Measurements from ENCODE around the gene PHF12.
"Not testable (repeated sequence)": the region's sequence is repeated elsewhere in the genome, so short reads cannot be mapped to it uniquely, and the experiment has no call there.

Gene PHF12

GRCh38 chr17:28929787-28930186, 21.5 kb downstream of the PHF12 start:
- no peak for DNase-seq

GRCh38 chr17:28928061-28928460, 23.3 kb downstream of the PHF12 start:
- peak; percentile 23 for DNase-seq

GRCh38 chr17:28926786-28927185, 24.5 kb downstream of the PHF12 start:
- DNase-seq, result no peak

GRCh38 chr17:28926366-28926765, 25.0 kb downstream of the PHF12 start:
- DNase-seq, result no peak

DNA sequence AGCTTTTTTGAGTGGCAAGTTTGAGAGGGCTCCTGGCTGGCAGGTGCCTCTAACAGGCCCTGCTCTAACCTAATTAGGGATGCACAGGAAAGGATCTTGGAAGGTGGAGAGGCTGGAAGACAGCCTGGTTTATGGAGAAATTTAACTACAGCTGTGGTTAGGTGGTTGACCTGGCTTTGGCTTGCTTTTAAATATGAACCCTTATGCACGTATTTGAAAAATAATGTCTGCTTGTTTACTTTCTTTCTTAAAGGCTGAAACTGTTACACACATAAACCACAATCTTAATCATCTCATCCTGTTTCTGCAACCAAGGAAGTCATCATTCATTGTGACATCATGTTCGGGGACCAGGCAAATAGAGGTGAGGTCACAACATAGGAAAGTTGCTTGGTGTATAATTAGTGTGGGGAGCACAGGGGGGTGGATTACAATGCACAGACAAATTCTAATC, 25.4 kb downstream of the PHF12 start:
- DNase-seq, result peak; percentile 55

DNA sequence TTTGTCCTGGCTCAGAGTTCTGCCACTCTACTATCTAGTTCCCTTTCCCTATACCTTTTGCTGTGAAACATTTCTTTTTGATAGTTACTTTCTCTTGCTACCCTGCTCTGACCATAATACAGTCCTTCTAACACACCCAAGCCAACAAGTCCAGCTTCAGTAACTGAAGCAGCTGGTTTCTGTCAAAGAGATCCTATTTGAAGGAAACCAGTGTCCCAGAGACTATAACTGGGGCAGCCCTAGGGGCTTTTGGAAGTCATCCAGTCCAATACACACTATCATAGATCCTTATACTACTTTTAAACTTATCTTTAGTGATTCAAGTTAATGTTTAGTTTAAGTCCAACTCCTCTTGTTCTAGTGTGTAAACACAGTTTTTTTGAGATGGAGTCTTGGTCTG, 31.1 kb downstream of the PHF12 start:
- DNase-seq, result no peak

GRCh38 chr17:28918295-28918694, 33.0 kb downstream of the PHF12 start:
- DNase-seq, result no peak

DNA sequence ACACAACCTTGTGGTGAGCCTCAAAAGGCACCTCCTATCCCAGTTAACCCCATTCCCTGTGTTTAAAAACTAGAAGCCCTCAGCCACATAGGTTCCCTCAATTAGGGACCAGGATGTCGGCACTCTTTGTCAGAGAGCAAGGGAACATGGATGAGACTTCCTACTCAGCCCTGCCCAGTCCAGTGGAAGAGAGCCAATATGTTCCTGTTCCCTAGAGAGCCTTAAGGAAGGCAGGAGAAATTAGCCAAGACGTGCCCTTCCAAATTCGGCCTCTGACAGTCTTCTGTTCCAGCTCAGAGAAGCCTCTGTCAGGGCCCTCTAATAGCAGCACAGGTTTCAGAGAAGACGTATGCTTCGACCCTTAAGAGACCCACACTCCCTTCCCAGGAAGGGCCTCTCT, 33.9 kb downstream of the PHF12 start:
- DNase-seq, result no peak

GRCh38 chr17:28917029-28917428, 34.3 kb downstream of the PHF12 start:
- DNase-seq, result no peak

- DNase-seq, result peak; percentile 42
These were observed 34.9 kb downstream of the PHF12 start for GRCh38 chr17:28916302-28916934.

GRCh38 chr17:28912938-28913333, 38.4 kb downstream of the PHF12 start:
- no peak for DNase-seq

GRCh38 chr17:28912281-28912937, 38.9 kb downstream of the PHF12 start:
- DNase-seq, result no peak

DNA sequence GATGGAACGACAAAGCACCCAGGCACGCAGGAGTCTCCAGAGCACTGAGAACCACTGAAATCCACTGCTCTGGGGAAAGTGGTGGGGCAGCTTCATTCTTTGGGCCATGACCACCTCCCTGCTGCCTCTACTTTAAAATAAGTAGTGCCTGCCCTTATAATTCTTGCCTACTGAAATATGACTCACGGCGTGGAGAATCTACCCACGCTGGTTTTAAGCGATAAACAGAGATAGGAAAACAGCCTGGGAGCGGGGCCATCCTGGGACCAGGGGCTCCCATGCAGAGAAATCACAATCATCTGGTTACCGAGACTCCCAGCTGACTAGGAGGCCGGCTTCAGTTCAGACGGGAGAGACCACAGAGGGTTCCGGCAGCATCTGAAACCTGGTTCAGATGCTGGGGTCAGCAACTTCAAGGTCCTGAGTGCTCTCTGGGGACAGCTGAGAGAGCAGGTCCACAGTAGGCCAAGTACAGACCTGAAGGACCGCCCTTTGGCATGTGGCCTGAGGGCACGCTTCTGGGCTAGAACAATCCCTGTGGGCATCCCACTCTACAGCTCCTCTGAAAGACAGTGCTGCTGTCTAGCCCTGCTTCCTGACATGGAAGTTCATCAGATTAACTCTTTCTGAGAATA, 39.8 kb downstream of the PHF12 start:
- DNase-seq, result no peak

DNA sequence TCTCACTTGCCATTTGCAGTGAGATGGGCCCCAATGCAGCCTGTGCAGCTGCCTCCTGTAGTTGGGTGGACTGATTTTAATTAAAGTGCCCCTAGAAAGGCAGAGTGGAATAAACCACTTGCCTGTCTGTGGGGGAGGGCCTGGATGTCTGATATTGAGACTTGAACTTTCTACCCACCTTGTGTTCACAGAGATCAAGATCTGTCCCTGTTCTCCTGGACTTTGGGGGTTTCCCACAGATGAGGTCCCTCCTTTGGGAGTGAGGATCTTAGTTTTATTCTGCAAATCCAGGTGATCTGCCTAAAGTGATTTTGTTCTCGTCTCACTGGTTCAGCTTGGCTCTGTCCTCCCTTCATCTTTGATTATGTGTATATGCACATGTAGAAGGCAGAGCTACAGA, 40.8 kb downstream of the PHF12 start:
- no peak for DNase-seq

GRCh38 chr17:28908640-28909167, 42.6 kb downstream of the PHF12 start:
- peak; percentile 45 for DNase-seq

DNA sequence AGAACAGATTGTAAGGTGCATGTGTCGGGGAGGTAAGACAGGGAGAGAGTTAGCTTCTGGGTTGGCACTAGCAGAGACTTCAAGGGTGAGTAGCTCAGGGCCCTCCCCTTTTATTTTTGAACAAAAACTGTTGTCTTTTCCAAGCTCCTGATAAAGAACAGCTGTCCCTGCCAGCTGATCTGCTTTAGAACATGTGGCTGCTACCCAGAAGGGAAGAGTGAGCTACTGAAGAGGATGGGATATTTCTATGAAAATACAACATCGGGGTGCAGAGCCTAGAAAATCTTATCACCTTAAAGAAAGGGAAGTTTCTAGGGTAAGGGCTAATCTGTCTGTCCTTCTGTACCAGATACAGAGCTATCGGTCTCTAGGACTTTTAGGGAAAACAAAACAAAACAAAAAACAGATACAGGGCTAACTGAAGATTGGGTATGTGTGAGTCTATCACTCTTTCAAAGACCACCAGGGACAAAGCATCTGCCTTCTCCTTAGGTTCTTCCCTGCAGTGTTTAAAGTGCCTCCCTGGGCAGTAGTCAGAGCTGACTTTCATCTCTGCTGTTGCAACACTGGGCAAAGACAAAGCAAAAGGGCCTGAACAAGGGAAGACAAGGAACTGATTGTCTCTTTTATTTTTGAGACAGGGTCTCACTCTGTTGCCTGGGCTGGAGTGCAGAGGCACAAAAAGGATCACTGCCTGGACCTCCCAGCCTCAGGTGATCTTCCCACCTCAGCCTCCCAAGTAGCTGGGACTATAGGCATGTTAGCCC, 43.4 kb downstream of the PHF12 start:
- DNase-seq, result no peak

DNA sequence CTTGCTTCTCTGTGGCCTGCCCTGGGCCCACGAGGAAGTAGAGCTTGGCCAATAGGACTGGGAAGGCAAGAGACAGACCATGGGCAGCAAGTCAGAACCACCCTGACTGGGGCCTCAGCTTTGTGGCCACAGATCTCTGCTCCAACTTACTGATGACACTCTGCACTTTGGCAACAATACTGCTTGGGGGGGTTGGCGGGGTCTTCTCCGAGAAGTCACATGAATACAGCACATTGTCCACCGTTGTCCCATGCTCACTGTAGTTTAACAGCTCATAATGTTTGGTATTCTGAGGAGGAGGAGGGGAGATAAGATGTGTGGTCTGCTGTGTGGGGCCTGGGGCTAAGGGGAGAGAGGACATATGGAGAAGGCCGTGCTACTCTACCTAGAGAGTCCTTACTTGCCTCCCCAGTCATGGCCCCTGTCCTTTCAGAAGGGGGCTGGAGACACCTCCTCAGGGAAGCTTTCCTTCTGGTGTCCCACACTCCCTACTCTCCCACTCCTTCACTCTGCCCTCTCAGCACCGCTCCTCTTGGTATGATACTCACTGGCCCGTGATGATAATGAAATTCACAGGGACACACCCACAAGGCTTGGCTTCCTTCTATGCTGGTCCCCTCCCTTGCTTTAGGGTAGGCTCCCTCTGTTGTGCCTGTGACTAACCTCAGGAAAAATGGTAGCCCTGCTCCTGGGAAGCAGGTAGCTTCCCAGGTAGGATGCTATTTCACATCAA, 44.4 kb downstream of the PHF12 start:
- DNase-seq, result no peak

- no peak for DNase-seq
These were observed 45.0 kb downstream of the PHF12 start for GRCh38 chr17:28906276-28906675.

- DNase-seq, result no peak
These were observed 46.5 kb downstream of the PHF12 start for GRCh38 chr17:28904800-28905199.

DNA sequence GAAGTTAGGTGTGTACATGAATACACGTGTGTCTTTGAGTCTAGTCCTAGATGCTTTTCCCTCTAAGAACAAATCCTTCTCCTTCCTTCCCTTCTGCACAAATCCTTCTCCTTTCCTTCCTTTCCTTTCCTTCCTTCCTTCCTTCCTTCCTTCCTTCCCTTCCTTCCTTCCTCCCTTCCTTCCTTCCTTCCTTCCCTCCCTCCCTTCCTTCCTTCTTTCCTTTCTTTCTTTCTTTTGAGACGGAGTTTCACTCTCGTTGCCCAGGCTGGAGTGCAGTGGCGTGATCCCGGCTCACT, 47.8 kb downstream of the PHF12 start:
- not testable (repeated sequence) for DNase-seq

- peak; percentile 89 for DNase-seq
These were observed 48.3 kb downstream of the PHF12 start, which contains the start of gene DHRS13 for GRCh38 chr17:28902819-28903545. Gene DHRS13, minus strand, starts transcription at chr17:28903079. Its CDS starts 135 bp downstream, at chr17:28902944.
